Thoracic aorta (tissue), 2 donors: ENCODE data around the gene C13orf46. TPM values are rescaled to one million over a fixed set of nuclear protein-coding genes. Genes with fewer than 3 reads are reported as not detected.

ENCODE experiments used
- ATAC-seq: fragments of 150-250 bp; one replicate; pipeline ENCODE4 v1.8.0; 2017; ENCODE audit warnings: low read depth; ENCODE audit not compliant: insufficient number of reproducible peaks, low FRiP score
- DNase-seq: peaks from one replicate; pipeline ENCODE4 v3.0.0-alpha.2; 2020; ENCODE audit warnings: low spot score
- H3K27ac ChIP-seq, 2 donors: fragments of 200-600 bp; sonication (generic); 1 replicate in 1 of 2; 2 replicates in 1 of 2; pipeline ENCODE4 v1.5.1; 2016; ENCODE audit warnings: mild to moderate bottlenecking in 2 of 2, moderate library complexity in 2 of 2
- H3K27me3 ChIP-seq: fragments of 200-600 bp; sonication (generic); replicated peaks from 2 replicates; pipeline ENCODE4 v1.6.0; 2016; ENCODE audit warnings: mild to moderate bottlenecking; ENCODE audit not compliant: insufficient read depth
- H3K36me3 ChIP-seq: fragments of 200-600 bp; sonication (generic); one replicate; pipeline ENCODE4 v1.5.1; 2016
- H3K4me1 ChIP-seq, 2 donors: fragments of 200-600 bp; sonication (generic); 1 replicate in 1 of 2; 2 replicates in 1 of 2; pipeline versions ENCODE4 v1.5.1 to v1.6.0; 2016; ENCODE audit warnings: low read depth in 2 of 2, mild to moderate bottlenecking in 1 of 2; ENCODE audit not compliant: control insufficient read depth in 1 of 2
- H3K4me3 ChIP-seq: fragments of 200-600 bp; sonication (generic); 2 replicates; pipeline ENCODE4 v1.5.1; 2016; ENCODE audit warnings: mild to moderate bottlenecking
- H3K9me3 ChIP-seq: fragments of 200-600 bp; sonication (generic); 2 replicates; pipeline ENCODE4 v1.5.1; 2016
- total RNA-seq, 2 donors: library from RNA; depleted of rRNA; stranded (reverse); fragments of >200 nt; gene quantifications; one replicate each; pipeline versions ENCODE4 v1.1.0 to v1.2.3, GENCODE V29; 2016
- TF ChIP-seq, protein P1 (sequence below): fragments of 200-600 bp; sonication (generic); IDR thresholded peaks from one replicate; pipeline ENCODE4 v1.5.1; 2019; ENCODE audit warnings: antibody characterized with exemption

C13orf46 gene
- total RNA-seq, 2 donors from 2014 or later: 1.1 TPM

DNA sequence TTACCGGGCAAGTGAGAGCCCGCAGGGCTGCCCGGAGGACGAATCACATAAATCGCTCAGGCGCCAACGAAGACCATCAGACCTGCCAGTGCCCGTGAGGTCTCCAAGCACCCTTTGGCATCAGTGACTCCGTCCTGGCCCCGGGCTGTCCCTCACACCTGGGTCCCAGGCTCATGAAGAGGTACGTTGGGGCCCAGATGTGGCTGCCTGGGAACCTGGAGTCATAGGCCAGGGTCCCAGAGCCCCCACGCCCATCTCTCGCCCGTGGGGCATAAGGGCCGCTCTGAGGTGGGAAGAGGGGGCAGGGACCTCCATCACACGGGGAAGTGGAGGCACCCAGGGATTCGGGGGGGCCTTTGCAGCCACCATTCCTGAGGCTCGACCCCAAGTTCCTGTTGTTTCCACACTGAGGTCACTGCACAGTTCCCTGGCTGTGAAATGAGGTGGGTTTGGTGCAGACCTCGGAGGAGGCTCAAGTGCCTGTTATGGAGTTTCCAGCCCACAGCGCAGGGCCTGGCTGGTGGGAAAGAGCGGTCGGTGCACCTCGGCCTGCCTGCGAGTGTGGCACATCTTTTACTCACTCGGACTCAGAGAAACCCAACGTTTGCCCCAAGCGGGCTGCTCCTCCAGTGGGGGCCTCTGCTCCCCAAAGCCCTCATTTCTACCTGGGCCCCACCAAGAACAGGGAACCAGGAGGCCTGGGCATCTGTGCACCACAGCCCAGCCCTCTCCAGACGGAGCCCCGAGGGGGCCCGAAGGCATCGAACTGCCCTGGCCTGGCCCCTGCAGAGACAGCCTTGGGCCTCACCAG lies 35.9 kb upstream of the C13orf46 start:
- H3K4me3 ChIP-seq: no peak overlapping the region
- H3K36me3 ChIP-seq: peaks cover 39% of the 10 kb centered on the region
- ATAC-seq: no peak
- no peaks in the 10 kb centered on the region for H3K9me3 ChIP-seq
- no peak overlapping the region for H3K27ac ChIP-seq
- no peaks in the 10 kb centered on the region for H3K4me1 ChIP-seq
- TF ChIP-seq, protein P1, sequence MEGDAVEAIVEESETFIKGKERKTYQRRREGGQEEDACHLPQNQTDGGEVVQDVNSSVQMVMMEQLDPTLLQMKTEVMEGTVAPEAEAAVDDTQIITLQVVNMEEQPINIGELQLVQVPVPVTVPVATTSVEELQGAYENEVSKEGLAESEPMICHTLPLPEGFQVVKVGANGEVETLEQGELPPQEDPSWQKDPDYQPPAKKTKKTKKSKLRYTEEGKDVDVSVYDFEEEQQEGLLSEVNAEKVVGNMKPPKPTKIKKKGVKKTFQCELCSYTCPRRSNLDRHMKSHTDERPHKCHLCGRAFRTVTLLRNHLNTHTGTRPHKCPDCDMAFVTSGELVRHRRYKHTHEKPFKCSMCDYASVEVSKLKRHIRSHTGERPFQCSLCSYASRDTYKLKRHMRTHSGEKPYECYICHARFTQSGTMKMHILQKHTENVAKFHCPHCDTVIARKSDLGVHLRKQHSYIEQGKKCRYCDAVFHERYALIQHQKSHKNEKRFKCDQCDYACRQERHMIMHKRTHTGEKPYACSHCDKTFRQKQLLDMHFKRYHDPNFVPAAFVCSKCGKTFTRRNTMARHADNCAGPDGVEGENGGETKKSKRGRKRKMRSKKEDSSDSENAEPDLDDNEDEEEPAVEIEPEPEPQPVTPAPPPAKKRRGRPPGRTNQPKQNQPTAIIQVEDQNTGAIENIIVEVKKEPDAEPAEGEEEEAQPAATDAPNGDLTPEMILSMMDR: no peak
- DNase-seq: no peak
- no peaks in the 10 kb centered on the region for H3K27me3 ChIP-seq

DNA sequence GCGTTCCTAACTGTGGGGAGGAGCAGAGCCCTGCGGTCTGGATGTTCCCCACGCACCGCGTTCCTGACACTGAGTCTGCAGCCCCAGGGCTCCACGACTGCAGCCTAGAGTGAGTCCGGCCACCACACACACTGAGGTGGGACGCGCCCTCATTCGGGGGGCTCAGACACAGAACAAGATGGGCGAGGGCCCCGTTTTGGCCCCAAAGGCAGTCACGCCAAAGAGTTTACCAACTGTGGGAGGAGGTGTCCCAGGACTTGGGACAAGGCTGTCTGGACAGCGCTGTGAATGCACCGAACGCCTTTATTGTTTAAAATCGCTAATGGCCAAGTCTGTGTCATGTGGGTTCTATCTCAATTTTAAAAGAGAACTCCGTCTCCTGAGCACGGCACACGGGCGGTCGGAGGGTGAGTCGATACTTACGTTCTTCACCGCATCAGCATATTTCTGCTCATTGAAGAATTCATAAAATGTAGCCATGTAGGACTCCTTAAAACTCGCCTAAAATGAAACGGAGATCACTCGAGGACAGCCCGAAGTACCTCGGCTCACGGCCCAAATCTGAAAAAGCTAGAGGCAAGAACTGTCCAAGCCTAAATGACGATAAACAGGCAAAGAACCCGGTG lies 35.2 kb upstream of the C13orf46 start:
- H3K27ac ChIP-seq: no peak overlapping the region
- H3K4me1 ChIP-seq: no peaks in the 10 kb centered on the region
- TF ChIP-seq, protein P1: no peak
- no peaks in the 10 kb centered on the region for H3K27me3 ChIP-seq
- H3K36me3 ChIP-seq: peaks cover 32% of the 10 kb centered on the region
- no peak overlapping the region for H3K4me3 ChIP-seq
- DNase-seq (no peak), ATAC-seq (no peak)
- no peaks in the 10 kb centered on the region for H3K9me3 ChIP-seq

DNA sequence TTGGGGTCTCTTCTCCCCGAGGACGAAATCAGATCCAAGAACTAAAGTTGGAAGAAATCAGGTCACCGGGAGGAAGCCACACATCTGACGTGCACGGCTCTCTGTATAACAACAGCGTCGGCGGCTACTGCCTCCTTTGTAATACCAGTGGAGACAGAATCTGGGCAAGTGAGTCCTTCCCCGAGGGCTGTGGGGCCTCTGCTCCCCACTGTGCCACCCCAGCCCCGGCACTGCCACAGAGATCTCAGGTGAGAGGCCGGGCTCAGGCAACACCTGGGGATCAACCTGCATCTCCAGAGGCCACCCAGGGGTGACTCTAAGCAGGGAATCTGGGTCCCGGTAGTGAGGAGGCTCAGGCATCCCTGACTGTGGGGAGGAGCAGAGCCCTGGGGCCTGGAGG lies 33.7 kb upstream of the C13orf46 start:
- DNase-seq: peak; percentile 1

DNA sequence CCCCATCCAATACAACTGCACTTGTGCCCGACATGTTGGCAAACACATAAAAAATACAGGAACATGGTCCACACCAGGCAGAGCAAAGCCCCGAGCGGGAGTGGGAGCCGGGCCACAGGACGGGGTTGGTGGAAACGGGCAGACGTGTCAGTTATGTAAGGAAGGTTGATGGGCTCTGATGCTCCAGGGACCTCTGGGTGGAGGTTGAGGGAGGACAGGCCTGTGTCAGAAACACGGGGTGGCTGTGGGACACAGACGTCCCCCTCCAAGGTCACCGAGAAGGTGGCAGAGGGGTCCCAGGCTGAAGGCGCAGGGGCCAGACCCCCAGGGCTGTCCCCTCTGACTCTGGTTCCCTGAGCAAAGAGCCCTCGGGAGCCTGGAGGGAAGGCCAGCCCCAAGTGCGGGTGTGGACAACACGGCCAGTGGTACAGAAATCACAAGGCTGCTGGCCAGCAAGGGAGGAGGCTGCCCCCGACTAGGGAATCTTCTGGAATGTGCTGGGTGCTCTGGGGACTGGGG lies 31.4 kb upstream of the C13orf46 start:
- H3K4me3 ChIP-seq: no peak overlapping the region
- TF ChIP-seq, protein P1: no peak
- H3K27ac ChIP-seq: no peak overlapping the region
- H3K4me1 ChIP-seq: no peaks in the 10 kb centered on the region
- ATAC-seq (no peak), DNase-seq (no peak)
- H3K27me3 ChIP-seq: no peaks in the 10 kb centered on the region
- H3K9me3 ChIP-seq: no peaks in the 10 kb centered on the region
- H3K36me3 ChIP-seq: peaks cover 34% of the 10 kb centered on the region

More for the DNA sequence above, 33.7 kb upstream of the C13orf46 start:
- TF ChIP-seq, protein P1: no peak
- no peaks in the 10 kb centered on the region for H3K9me3 ChIP-seq
- no peaks in the 10 kb centered on the region for H3K27me3 ChIP-seq
- H3K4me1 ChIP-seq: no peaks in the 10 kb centered on the region
- ATAC-seq: no peak
- H3K36me3 ChIP-seq: peaks cover 32% of the 10 kb centered on the region
- no peak overlapping the region for H3K4me3 ChIP-seq
- H3K27ac ChIP-seq: no peak overlapping the region

DNA sequence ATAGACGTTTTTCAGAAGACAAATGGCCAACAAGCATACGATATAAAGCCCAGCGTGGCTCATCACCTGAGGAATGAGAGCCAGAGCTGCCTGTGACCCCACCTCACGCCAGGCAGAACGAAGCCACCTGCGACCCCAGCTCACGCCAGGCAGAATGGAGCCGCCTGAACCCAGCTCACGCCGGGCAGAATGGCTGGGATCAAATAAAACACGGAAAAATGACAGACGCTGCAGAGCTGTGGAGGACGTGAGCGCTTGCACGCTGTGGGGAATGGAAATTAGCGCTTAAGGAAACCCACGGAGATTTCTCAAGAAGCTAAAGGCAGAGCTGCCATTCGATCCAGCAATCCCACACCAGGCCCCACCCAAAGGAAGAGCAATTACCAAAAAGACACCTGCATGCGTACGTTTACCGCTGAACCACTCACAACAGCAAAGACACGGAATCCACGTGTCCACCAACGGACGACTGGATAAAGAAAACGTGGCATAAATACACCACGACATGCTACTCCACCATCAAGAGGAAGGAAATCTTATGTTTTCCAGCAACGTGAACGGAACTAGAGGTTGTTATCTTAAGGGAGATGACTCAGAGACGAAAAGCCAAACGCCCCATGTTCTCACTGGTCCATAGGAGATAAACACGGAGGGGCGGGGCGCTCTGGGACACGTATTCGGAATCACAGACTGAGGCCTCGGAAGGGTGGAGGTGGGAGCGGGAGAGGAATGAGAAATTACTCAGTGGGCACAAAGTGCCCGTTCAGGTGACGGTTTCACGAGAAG lies 30.7 kb upstream of the C13orf46 start:
- DNase-seq: no peak

More for the DNA sequence above, 30.7 kb upstream of the C13orf46 start:
- no peak for ATAC-seq
- TF ChIP-seq, protein P1: no peak
- no peak overlapping the region for H3K27ac ChIP-seq
- H3K36me3 ChIP-seq: peaks cover 29% of the 10 kb centered on the region
- H3K9me3 ChIP-seq: no peaks in the 10 kb centered on the region
- H3K4me3 ChIP-seq: no peak overlapping the region
- H3K4me1 ChIP-seq: no peaks in the 10 kb centered on the region
- no peaks in the 10 kb centered on the region for H3K27me3 ChIP-seq
